ENCODE data around the gene MRPL52. TPM values are rescaled to one million over a fixed set of nuclear protein-coding genes. Genes with fewer than 3 reads are reported as not detected.

The MRPL52 gene
- total RNA-seq, 5 donors from 2014 or later (not counting 1 experiment from before 2014, with no cell fraction given): 36.5 to 70.1 (median 62.2) TPM

- Mint-ChIP-seq H3K27me3 (peaks cover 19 to 50% of the 10 kb centered on the region in 2 donors), H3K27ac (no peak overlapping the region), H3K4me3 (no peak overlapping the region), H3K36me3 (no peaks in the 10 kb centered on the region), H3K9me3 (no peaks in the 10 kb centered on the region), H3K4me1 (peaks cover 5 to 13% (median 10%) of the 10 kb centered on the region in 3 donors)
- Histone ChIP-seq H3K4me1 (ENCODE audit: control insufficient read depth in 1 of 2, extremely low read depth in 1 of 2, insufficient read depth in 2 of 2, low read length in 2 of 2) (peaks cover 6 to 21% of the 10 kb centered on the region in 2 experiments), H3K36me3 (ENCODE audit: control insufficient read depth in 2 of 2, extremely low read depth in 1 of 2, insufficient read depth in 1 of 2, low read length in 1 of 2) (no peaks in the 10 kb centered on the region), H3K27ac (ENCODE audit: low read length) (no peak overlapping the region), H3K4me3 (ENCODE audit: control insufficient read depth in 1 of 2, extremely low read depth in 1 of 2, low read length in 1 of 2) (no peak overlapping the region), H3K27me3 (replicated peaks in 1 of 2; ENCODE audit: control insufficient read depth in 2 of 2, extremely low read depth in 1 of 2, insufficient read depth in 2 of 2, low read length in 1 of 2) (peaks cover 0 to 84% of the 10 kb centered on the region in 2 experiments), H3K9me3 (no peaks in the 10 kb centered on the region)
- 91% methylated on average over 9 of the region's 9 CpGs for WGBS (ENCODE audit: insufficient coverage)
- CTCF ChIA-PET: interaction anchor here in 1 of 2 donors (1.1 kb wide), 1 partner anchor 271 kb away, joined by 3 read pairs; no protein-coding TSS in a partner anchor
- DNase-seq: no peak
- ATAC-seq (replicated peaks in 1 of 4): no peak
- POLR2A ChIA-PET: no interaction called here
Measured at GRCh38 chr14:22841311-22841710, 11.6 kb downstream of the MRPL52 start.

GRCh38 chr14:22841769-22842168 is 12.1 kb downstream of the MRPL52 start:
- Mint-ChIP-seq H3K36me3 (no peaks in the 10 kb centered on the region), H3K9me3 (no peaks in the 10 kb centered on the region), H3K27ac (no peak overlapping the region), H3K4me3 (no peak overlapping the region), H3K4me1 (peaks cover 4 to 11% (median 8%) of the 10 kb centered on the region in 3 donors), H3K27me3 (peaks cover 24 to 54% of the 10 kb centered on the region in 2 donors)
- WGBS (ENCODE audit: insufficient coverage): 83% methylated on average over 5 of the region's 8 CpGs
- no peak overlapping the region for H3K4me3 ChIP-seq (ENCODE audit: control insufficient read depth in 1 of 2, extremely low read depth in 1 of 2, low read length in 1 of 2)
- peaks cover 0 to 87% of the 10 kb centered on the region in 2 experiments for H3K27me3 ChIP-seq (replicated peaks in 1 of 2; ENCODE audit: control insufficient read depth in 2 of 2, extremely low read depth in 1 of 2, insufficient read depth in 2 of 2, low read length in 1 of 2)
- CTCF ChIA-PET: no interaction called here
- ATAC-seq (replicated peaks in 1 of 4) (no peak), DNase-seq (no peak)
- H3K36me3 ChIP-seq (ENCODE audit: control insufficient read depth in 2 of 2, extremely low read depth in 1 of 2, insufficient read depth in 1 of 2, low read length in 1 of 2): no peaks in the 10 kb centered on the region
- no peak overlapping the region for H3K27ac ChIP-seq (ENCODE audit: low read length)
- POLR2A ChIA-PET: no interaction called here
- peaks cover 6 to 16% of the 10 kb centered on the region in 2 experiments for H3K4me1 ChIP-seq (ENCODE audit: control insufficient read depth in 1 of 2, extremely low read depth in 1 of 2, insufficient read depth in 2 of 2, low read length in 2 of 2)
- H3K9me3 ChIP-seq: no peaks in the 10 kb centered on the region

GRCh38 chr14:22842211-22843122 is 12.8 kb downstream of the MRPL52 start:
- DNase-seq (no peak), ATAC-seq (replicated peaks in 1 of 4) (no peak)
- H3K36me3 ChIP-seq (ENCODE audit: control insufficient read depth in 2 of 2, extremely low read depth in 1 of 2, insufficient read depth in 1 of 2, low read length in 1 of 2): no peaks in the 10 kb centered on the region
- H3K4me1 Mint-ChIP-seq: peaks cover 0 to 5% (median 4%) of the 10 kb centered on the region in 3 donors
- peaks cover 5 to 9% of the 10 kb centered on the region in 2 experiments for H3K4me1 ChIP-seq (ENCODE audit: control insufficient read depth in 1 of 2, extremely low read depth in 1 of 2, insufficient read depth in 2 of 2, low read length in 2 of 2)
- ChIA-PET CTCF (interaction anchor here in 1 of 2 donors (0.7 kb wide), 1 partner anchor 10 kb away, joined by 3 read pairs; no protein-coding TSS in a partner anchor), POLR2A (no interaction called here)
- H3K9me3 Mint-ChIP-seq: no peaks in the 10 kb centered on the region
- no peak overlapping the region for H3K27ac Mint-ChIP-seq
- H3K27ac ChIP-seq (ENCODE audit: low read length): no peak overlapping the region
- no peaks in the 10 kb centered on the region for H3K36me3 Mint-ChIP-seq
- no peak overlapping the region for H3K4me3 Mint-ChIP-seq
- H3K4me3 ChIP-seq (ENCODE audit: control insufficient read depth in 1 of 2, extremely low read depth in 1 of 2, low read length in 1 of 2): no peak overlapping the region
- no peaks in the 10 kb centered on the region for H3K9me3 ChIP-seq
- peaks cover 0 to 83% of the 10 kb centered on the region in 2 experiments for H3K27me3 ChIP-seq (replicated peaks in 1 of 2; ENCODE audit: control insufficient read depth in 2 of 2, extremely low read depth in 1 of 2, insufficient read depth in 2 of 2, low read length in 1 of 2)
- peaks cover 26 to 53% of the 10 kb centered on the region in 2 donors for H3K27me3 Mint-ChIP-seq
- WGBS (ENCODE audit: insufficient coverage): 92% methylated on average over 21 of the region's 28 CpGs

GRCh38 chr14:22843123-22843925 is 13.6 kb downstream of the MRPL52 start:
- peaks cover 0 to 5% (median 2%) of the 10 kb centered on the region in 3 donors for H3K4me1 Mint-ChIP-seq
- no peak overlapping the region for H3K4me3 Mint-ChIP-seq
- ChIA-PET POLR2A (no interaction called here), CTCF (interaction anchor here in 1 of 2 donors (0.7 kb wide), 1 partner anchor 9 kb away, joined by 3 read pairs; no protein-coding TSS in a partner anchor)
- peaks cover 0 to under 1% of the 10 kb centered on the region in 2 experiments for H3K4me1 ChIP-seq (ENCODE audit: control insufficient read depth in 1 of 2, extremely low read depth in 1 of 2, insufficient read depth in 2 of 2, low read length in 2 of 2)
- H3K27ac Mint-ChIP-seq: no peak overlapping the region
- H3K27me3 Mint-ChIP-seq: peaks cover 26 to 49% of the 10 kb centered on the region in 2 donors
- H3K36me3 ChIP-seq (ENCODE audit: control insufficient read depth in 2 of 2, extremely low read depth in 1 of 2, insufficient read depth in 1 of 2, low read length in 1 of 2): no peaks in the 10 kb centered on the region
- DNase-seq (no peak), ATAC-seq (replicated peaks in 1 of 4) (no peak)
- 73% methylated on average over 17 of the region's 21 CpGs for WGBS (ENCODE audit: insufficient coverage)
- no peaks in the 10 kb centered on the region for H3K9me3 Mint-ChIP-seq
- no peak overlapping the region for H3K27ac ChIP-seq (ENCODE audit: low read length)
- H3K36me3 Mint-ChIP-seq: no peaks in the 10 kb centered on the region
- no peaks in the 10 kb centered on the region for H3K9me3 ChIP-seq
- peaks cover 0 to 83% of the 10 kb centered on the region in 2 experiments for H3K27me3 ChIP-seq (replicated peaks in 1 of 2; ENCODE audit: control insufficient read depth in 2 of 2, extremely low read depth in 1 of 2, insufficient read depth in 2 of 2, low read length in 1 of 2)
- H3K4me3 ChIP-seq (ENCODE audit: control insufficient read depth in 1 of 2, extremely low read depth in 1 of 2, low read length in 1 of 2): no peak overlapping the region

GRCh38 chr14:22844221-22845102 is 14.8 kb downstream of the MRPL52 start:
- Mint-ChIP-seq H3K36me3 (no peaks in the 10 kb centered on the region), H3K4me1 (no peaks in the 10 kb centered on the region), H3K27me3 (peaks cover 25 to 47% of the 10 kb centered on the region in 2 donors), H3K9me3 (no peaks in the 10 kb centered on the region), H3K27ac (no peak overlapping the region), H3K4me3 (no peak overlapping the region)
- ChIA-PET CTCF (interaction anchor here in 1 of 2 donors (0.7 kb wide), 2 partner anchors 10 to 42 kb away, joined by 3 to 4 read pairs; no protein-coding TSS in a partner anchor), POLR2A (no interaction called here)
- WGBS (ENCODE audit: insufficient coverage): 91% methylated on average over 20 of the region's 22 CpGs
- ATAC-seq (replicated peaks in 1 of 4) (no peak), DNase-seq (no peak)
- Histone ChIP-seq H3K36me3 (ENCODE audit: control insufficient read depth in 2 of 2, extremely low read depth in 1 of 2, insufficient read depth in 1 of 2, low read length in 1 of 2) (no peaks in the 10 kb centered on the region), H3K4me3 (ENCODE audit: control insufficient read depth in 1 of 2, extremely low read depth in 1 of 2, low read length in 1 of 2) (no peak overlapping the region), H3K4me1 (ENCODE audit: control insufficient read depth in 1 of 2, extremely low read depth in 1 of 2, insufficient read depth in 2 of 2, low read length in 2 of 2) (no peaks in the 10 kb centered on the region), H3K27ac (ENCODE audit: low read length) (no peak overlapping the region), H3K9me3 (no peaks in the 10 kb centered on the region), H3K27me3 (replicated peaks in 1 of 2; ENCODE audit: control insufficient read depth in 2 of 2, extremely low read depth in 1 of 2, insufficient read depth in 2 of 2, low read length in 1 of 2) (peaks cover 0 to 83% of the 10 kb centered on the region in 2 experiments)
